ENCODE data around the gene NFKB1. TPM values are rescaled to one million over a fixed set of nuclear protein-coding genes. Genes with fewer than 3 reads are reported as not detected.

The NFKB1 gene
- polyA plus RNA-seq, 2 of the 4 experiments (the other 2 are of a cell fraction), result 15.2 to 18.3 TPM

DNA sequence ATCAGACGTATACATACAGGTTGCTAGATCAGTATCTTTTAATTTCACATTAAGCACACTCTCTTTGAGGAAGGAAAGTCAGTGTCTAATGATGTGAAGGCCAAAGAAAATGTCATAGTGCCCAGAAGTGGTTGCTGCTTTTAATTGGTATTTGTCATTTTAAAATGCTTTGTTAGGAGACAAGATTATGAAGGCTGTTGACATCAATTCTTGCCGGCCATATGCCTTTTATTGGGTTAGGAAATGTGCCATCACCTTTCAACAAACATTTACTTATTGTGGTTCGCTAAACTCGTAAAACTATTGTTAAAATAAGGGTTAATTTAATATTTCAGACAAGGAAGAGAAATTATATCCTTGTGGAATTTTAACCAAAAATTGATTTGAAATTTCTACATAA lies 32.2 kb downstream of the NFKB1 start:
- H3K9me3 ChIP-seq, result no peaks in the 10 kb centered on the region
- H3K4me2 ChIP-seq, result no peak overlapping the region
- H3K27ac ChIP-seq, result no peak overlapping the region
- H3K4me1 ChIP-seq, result peaks cover 7% of the 10 kb centered on the region; the same call in 2 of the 3 replicates
- ChIA-PET POLR2A (no interaction called here), CTCF (no interaction called here)
- TF ChIP-seq, protein P1, sequence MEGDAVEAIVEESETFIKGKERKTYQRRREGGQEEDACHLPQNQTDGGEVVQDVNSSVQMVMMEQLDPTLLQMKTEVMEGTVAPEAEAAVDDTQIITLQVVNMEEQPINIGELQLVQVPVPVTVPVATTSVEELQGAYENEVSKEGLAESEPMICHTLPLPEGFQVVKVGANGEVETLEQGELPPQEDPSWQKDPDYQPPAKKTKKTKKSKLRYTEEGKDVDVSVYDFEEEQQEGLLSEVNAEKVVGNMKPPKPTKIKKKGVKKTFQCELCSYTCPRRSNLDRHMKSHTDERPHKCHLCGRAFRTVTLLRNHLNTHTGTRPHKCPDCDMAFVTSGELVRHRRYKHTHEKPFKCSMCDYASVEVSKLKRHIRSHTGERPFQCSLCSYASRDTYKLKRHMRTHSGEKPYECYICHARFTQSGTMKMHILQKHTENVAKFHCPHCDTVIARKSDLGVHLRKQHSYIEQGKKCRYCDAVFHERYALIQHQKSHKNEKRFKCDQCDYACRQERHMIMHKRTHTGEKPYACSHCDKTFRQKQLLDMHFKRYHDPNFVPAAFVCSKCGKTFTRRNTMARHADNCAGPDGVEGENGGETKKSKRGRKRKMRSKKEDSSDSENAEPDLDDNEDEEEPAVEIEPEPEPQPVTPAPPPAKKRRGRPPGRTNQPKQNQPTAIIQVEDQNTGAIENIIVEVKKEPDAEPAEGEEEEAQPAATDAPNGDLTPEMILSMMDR (IDR thresholded peaks at IDR 0.05), result no peak
- TF ChIP-seq EHF (CRISPR knock-in tag; IDR thresholded peaks at IDR 0.05) (no peak), CEBPB (IDR thresholded peaks at IDR 0.05) (no peak), RARB (CRISPR knock-in tag; IDR thresholded peaks at IDR 0.05) (no peak), ZSCAN20 (CRISPR knock-in tag; IDR thresholded peaks at IDR 0.05) (no peak), FOSB (CRISPR knock-in tag; IDR thresholded peaks at IDR 0.05) (no peak), NPAS2 (CRISPR knock-in tag; IDR thresholded peaks at IDR 0.05; ENCODE audit: borderline replicate concordance) (no peak), RAD21 (conservative IDR thresholded peaks at IDR 0.05 in 1 of 2, IDR thresholded peaks at IDR 0.05 in 1 of 2) (no peak), RCOR1 (IDR thresholded peaks at IDR 0.05; ENCODE audit: low read depth, low read length) (no peak)
- TF ChIP-seq, protein P2, sequence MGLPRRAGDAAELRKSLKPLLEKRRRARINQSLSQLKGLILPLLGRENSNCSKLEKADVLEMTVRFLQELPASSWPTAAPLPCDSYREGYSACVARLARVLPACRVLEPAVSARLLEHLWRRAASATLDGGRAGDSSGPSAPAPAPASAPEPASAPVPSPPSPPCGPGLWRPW (IDR thresholded peaks at IDR 0.05), result no peak
- 79% methylated on average over 4 of the region's 4 CpGs for WGBS (ENCODE audit: missing lambda C conversion rate)
- H3K4me3 ChIP-seq, result no peak overlapping the region
- FAIRE-seq (no peak), DNase-seq (ENCODE audit: low read depth in 1 of 2, low spot score in 1 of 2) (no peak), ATAC-seq (no peak)

DNA sequence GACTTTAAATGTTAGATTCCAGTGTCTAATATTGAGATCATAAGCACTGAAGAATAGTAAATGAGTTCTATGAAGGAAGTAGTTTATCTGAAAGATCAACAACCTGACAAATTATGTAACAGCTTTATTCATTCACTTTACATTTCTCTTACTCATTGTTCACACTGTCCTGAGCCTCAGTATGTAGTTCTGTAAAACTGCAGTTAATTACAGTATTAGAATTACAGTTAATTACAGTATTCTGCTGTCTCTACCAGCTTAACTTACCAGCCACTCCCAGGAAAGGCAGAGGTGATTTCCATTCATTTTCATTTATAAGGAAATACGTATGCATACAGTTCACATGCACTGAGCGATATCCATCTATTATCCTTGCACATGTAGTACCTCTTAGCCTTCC lies 32.7 kb downstream of the NFKB1 start:
- no peak overlapping the region for H3K4me2 ChIP-seq
- CTCF ChIA-PET, result no interaction called here
- no peak overlapping the region for H3K4me3 ChIP-seq
- no peak for DNase-seq (ENCODE audit: low read depth in 1 of 2, low spot score in 1 of 2)
- TF ChIP-seq GATA3 (IDR thresholded peaks at IDR 0.05; ENCODE audit: borderline replicate concordance), result no peak
- no peak for TF ChIP-seq EHMT2 (IDR thresholded peaks at IDR 0.05; ENCODE audit: low read depth)
- no peak for TF ChIP-seq RNF2 (IDR thresholded peaks at IDR 0.05; ENCODE audit: borderline replicate concordance, low read depth)
- TF ChIP-seq, protein P3, sequence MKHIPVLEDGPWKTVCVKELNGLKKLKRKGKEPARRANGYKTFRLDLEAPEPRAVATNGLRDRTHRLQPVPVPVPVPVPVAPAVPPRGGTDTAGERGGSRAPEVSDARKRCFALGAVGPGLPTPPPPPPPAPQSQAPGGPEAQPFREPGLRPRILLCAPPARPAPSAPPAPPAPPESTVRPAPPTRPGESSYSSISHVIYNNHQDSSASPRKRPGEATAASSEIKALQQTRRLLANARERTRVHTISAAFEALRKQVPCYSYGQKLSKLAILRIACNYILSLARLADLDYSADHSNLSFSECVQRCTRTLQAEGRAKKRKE (CRISPR knock-in tag; IDR thresholded peaks at IDR 0.05; ENCODE audit: low read depth), result no peak
- TF ChIP-seq JUNB (IDR thresholded peaks at IDR 0.05), result no peak
- TF ChIP-seq, protein P2 (IDR thresholded peaks at IDR 0.05), result no peak
- TF ChIP-seq BHLHE40 (IDR thresholded peaks at IDR 0.05; ENCODE audit: low read depth, low read length), result no peak
- no peak for TF ChIP-seq SREBF2 (IDR thresholded peaks at IDR 0.05)
- ATAC-seq, result no peak
- H3K27ac ChIP-seq, result no peak overlapping the region
- H3K9me3 ChIP-seq, result no peaks in the 10 kb centered on the region
- peaks cover 7% of the 10 kb centered on the region; the same call in 2 of the 3 replicates for H3K4me1 ChIP-seq
- POLR2A ChIA-PET, result no interaction called here
- FAIRE-seq, result no peak
- 90% methylated on average over 2 of the region's 2 CpGs for WGBS (ENCODE audit: missing lambda C conversion rate)

DNA sequence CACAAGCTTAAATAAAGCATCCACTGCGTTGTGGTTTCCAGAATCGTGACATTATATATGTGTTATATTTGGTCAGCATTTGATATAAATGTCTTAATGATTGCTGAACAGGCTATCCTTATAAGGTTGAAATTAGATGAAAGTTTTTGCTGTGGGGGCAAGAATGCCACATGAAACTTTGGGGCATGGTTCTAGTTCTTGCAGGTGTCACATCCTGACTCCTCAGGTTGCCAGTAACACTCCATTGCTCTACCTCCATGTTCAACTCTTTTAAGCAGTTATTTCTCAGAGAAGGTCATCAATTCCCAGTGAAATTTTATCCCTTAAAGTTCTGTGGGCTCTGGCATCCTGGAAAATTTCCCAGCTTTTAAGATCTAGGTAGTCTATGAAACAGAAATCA lies 33.7 kb downstream of the NFKB1 start:
- FAIRE-seq, result no peak
- no peak for ATAC-seq
- TF ChIP-seq POLR2A (IDR thresholded peaks at IDR 0.05; ENCODE audit: low read length) (no peak), HOXA7 (CRISPR knock-in tag; IDR thresholded peaks at IDR 0.05) (no peak), CBX8 (IDR thresholded peaks at IDR 0.05) (no peak), CEBPB (IDR thresholded peaks at IDR 0.05) (no peak), JUN (IDR thresholded peaks at IDR 0.05) (no peak), HEYL (CRISPR knock-in tag; IDR thresholded peaks at IDR 0.05) (no peak), NFE2L2 (conservative IDR thresholded peaks at IDR 0.05; ENCODE audit: low read length) (no peak), TFCP2L1 (CRISPR knock-in tag; IDR thresholded peaks at IDR 0.05) (no peak), ZNF302 (CRISPR knock-in tag; IDR thresholded peaks at IDR 0.05) (no peak)
- TF ChIP-seq, protein P4, sequence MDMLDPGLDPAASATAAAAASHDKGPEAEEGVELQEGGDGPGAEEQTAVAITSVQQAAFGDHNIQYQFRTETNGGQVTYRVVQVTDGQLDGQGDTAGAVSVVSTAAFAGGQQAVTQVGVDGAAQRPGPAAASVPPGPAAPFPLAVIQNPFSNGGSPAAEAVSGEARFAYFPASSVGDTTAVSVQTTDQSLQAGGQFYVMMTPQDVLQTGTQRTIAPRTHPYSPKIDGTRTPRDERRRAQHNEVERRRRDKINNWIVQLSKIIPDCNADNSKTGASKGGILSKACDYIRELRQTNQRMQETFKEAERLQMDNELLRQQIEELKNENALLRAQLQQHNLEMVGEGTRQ (IDR thresholded peaks at IDR 0.05), result no peak

More for the DNA sequence above, 33.7 kb downstream of the NFKB1 start:
- Histone ChIP-seq H3K9me3 (no peaks in the 10 kb centered on the region), H3K4me1 (peaks cover 7% of the 10 kb centered on the region; the same call in 2 of the 3 replicates), H3K4me3 (no peak overlapping the region), H3K27ac (no peak overlapping the region), H3K4me2 (no peak overlapping the region)
- no peak for DNase-seq (ENCODE audit: low read depth in 1 of 2, low spot score in 1 of 2)
- POLR2A ChIA-PET, result no interaction called here
- CTCF ChIA-PET, result no interaction called here
- 89% methylated on average over 2 of the region's 2 CpGs for WGBS (ENCODE audit: missing lambda C conversion rate)

Measured in A549 (cell line).